ENCODE data around the gene SLC22A6. TPM values are rescaled to one million over a fixed set of nuclear protein-coding genes. Genes with fewer than 3 reads are reported as not detected.

The SLC22A6 gene
- total RNA-seq, 3 donors from 2014 or later, result not detected

GRCh38 chr11:62999156-62999555 is 14.4 kb upstream of the SLC22A6 start:
- Histone ChIP-seq H3K36me3 (ENCODE audit: low read depth) (no peaks in the 10 kb centered on the region), H3K4me3 (no peak overlapping the region), H3K4me1 (ENCODE audit: low read depth) (no peaks in the 10 kb centered on the region), H3K9me3 (no peaks in the 10 kb centered on the region)
- DNase-seq (no peak), ATAC-seq (no peak)
- intact Hi-C loops (cut with DNase I, micrococcal nuclease), result no loop called here
- no peak for TF ChIP-seq CTCF (IDR thresholded peaks at IDR 0.05)

- H3K9me3 ChIP-seq, result no peaks in the 10 kb centered on the region
- DNase-seq, result no peak
- no peak overlapping the region for H3K4me3 ChIP-seq
- TF ChIP-seq CTCF (IDR thresholded peaks at IDR 0.05), result no peak
- intact Hi-C loops (cut with DNase I, micrococcal nuclease), result no loop called here
- no peaks in the 10 kb centered on the region for H3K4me1 ChIP-seq (ENCODE audit: low read depth)
- no peaks in the 10 kb centered on the region for H3K36me3 ChIP-seq (ENCODE audit: low read depth)
- no peak for ATAC-seq
Observed at GRCh38 chr11:62996271-62996670, 11.5 kb upstream of the SLC22A6 start.

- no peak for TF ChIP-seq CTCF (IDR thresholded peaks at IDR 0.05)
- no peak overlapping the region for H3K4me3 ChIP-seq
- ATAC-seq, result no peak
- intact Hi-C loops (cut with DNase I, micrococcal nuclease), result no loop called here
- no peaks in the 10 kb centered on the region for H3K4me1 ChIP-seq (ENCODE audit: low read depth)
- H3K36me3 ChIP-seq (ENCODE audit: low read depth), result no peaks in the 10 kb centered on the region
- no peak for DNase-seq
- H3K9me3 ChIP-seq, result no peaks in the 10 kb centered on the region
Observed at GRCh38 chr11:62994775-62995174, 10.0 kb upstream of the SLC22A6 start.

- no peak for ATAC-seq
- H3K4me3 ChIP-seq, result no peak overlapping the region
- H3K36me3 ChIP-seq (ENCODE audit: low read depth), result no peaks in the 10 kb centered on the region
- intact Hi-C loops (cut with DNase I, micrococcal nuclease), result no loop called here
- no peak for DNase-seq
- TF ChIP-seq CTCF (IDR thresholded peaks at IDR 0.05), result no peak
- H3K9me3 ChIP-seq, result no peaks in the 10 kb centered on the region
- H3K4me1 ChIP-seq (ENCODE audit: low read depth), result no peaks in the 10 kb centered on the region
Observed at GRCh38 chr11:62988276-62988675, 3.5 kb upstream of the SLC22A6 start.

- no peak for DNase-seq
- Histone ChIP-seq H3K9me3 (no peaks in the 10 kb centered on the region), H3K36me3 (ENCODE audit: low read depth) (no peaks in the 10 kb centered on the region), H3K4me3 (no peak overlapping the region), H3K4me1 (ENCODE audit: low read depth) (no peaks in the 10 kb centered on the region)
- no peak for ATAC-seq
- TF ChIP-seq CTCF (IDR thresholded peaks at IDR 0.05), result no peak
- intact Hi-C loops (cut with DNase I, micrococcal nuclease), result no loop called here
Observed at GRCh38 chr11:62985041-62985750, 429 bp upstream of the SLC22A6 start.

Data from mucosa of descending colon (tissue), 3 donors.